GM19238 (cell line): ENCODE results near the gene OR6J1.
"Not testable (repeated sequence)": the region's sequence is repeated elsewhere in the genome, so short reads cannot be mapped to it uniquely, and the experiment has no call there.

Source experiments
- DNase-seq: peaks from one replicate; pipeline ENCODE4 v3.0.0; 2011; ENCODE audit warnings: low spot score; ENCODE audit not compliant: insufficient read length

Gene OR6J1

DNA sequence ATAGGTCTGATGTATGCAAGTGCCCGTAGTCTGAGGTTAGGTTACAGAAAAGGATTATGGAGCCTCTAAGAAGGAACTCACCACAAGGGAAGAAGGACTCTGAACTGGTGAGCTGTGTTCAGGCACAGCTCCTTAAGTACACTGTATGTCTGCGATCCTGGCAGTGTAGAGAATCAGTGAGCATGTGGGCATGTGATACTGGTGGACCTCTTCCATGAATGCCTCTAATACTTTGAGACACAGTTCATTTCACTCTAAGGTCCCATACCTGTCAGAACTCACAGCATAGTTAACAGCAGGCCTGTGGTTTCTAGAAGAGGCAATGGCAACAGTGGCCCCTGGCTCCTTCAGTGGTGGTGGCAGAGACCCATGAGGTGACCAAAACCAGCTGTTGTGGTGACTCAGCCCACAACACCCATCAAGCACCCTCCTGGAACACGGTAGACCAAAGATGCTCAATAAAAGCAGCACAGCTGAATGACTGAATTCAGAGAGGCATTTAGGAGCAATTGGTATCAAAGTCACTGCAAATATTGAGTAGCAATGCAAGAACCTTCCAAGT is 6.9 kb upstream of the OR6J1 start:
- no peak for DNase-seq

- no peak for DNase-seq
Measured at GRCh38 chr14:22650046-22650739, 6.0 kb upstream of the OR6J1 start.

GRCh38 chr14:22648506-22648905 is 4.4 kb upstream of the OR6J1 start:
- DNase-seq, result no peak

DNA sequence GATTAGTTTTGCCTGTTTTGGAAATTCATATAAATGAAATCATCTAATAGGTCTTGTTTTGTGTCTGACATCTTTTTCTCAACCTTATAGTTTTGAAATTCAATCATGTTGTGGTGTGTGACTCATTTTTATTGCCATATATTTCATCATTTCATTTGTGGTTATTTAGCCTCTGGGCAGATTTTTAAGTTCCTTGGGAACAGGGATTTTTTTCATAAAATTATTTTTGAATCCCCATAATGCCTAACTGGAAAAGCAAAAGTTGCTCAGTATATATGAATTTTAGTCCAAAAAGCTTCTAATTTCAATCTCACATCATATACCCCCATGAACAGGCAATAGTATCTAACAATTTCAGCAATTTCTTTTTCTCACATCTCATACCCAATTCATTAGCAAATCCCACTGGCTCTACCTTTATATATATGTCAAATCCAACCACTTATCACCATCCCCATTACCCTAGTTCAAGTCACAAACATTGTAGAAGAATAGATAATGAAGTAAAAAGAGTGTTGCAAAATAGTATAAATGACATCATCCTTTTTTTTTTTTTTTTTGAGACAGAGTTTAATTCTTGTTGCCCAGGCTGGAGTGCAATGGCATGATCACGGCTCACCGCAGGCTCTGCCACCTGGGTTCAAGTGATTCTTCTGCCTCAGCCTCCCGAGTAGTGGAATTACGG is 2.6 kb upstream of the OR6J1 start:
- no peak for DNase-seq

DNA sequence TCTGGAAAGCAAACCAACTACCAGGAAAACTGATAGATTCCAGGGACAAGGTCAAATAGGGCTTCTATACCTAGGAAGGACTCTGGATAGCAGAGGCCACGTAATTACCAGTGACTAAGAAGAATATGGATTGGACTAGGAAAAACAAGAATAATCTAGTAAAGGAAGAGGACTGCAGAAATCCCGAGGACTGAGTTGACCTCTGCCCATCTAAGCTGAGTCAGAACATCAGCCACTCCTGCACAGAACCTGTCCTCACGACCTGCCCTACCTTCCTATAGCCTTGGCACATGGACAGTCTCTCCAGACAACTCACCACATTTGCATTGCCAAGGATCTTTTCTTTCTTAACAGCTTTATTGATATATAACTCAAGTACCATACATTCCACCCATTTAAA is 2.3 kb downstream of the OR6J1 start:
- no peak for DNase-seq

GRCh38 chr14:22640192-22640591 is 4.0 kb downstream of the OR6J1 start:
- no peak for DNase-seq

DNA sequence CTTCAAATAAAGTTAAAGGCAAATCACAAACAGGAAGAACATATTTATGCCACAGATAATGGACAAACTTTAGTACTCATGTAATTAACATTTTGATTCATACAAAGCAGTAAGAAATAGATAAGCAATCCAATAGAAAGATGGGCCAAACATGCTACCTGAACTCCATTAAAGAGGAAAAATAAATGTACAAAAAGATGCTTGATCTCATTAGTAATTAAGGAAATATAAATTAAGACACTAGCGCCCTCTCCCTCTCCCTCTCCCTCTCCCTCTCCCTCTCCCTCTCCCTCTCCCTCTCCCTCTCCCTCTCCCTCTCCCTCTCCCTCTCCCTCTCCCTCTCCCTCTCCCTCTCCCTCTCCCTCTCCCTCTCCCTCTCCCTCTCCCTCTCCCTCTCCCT is 8.2 kb downstream of the OR6J1 start:
- DNase-seq, result not testable (repeated sequence)

DNA sequence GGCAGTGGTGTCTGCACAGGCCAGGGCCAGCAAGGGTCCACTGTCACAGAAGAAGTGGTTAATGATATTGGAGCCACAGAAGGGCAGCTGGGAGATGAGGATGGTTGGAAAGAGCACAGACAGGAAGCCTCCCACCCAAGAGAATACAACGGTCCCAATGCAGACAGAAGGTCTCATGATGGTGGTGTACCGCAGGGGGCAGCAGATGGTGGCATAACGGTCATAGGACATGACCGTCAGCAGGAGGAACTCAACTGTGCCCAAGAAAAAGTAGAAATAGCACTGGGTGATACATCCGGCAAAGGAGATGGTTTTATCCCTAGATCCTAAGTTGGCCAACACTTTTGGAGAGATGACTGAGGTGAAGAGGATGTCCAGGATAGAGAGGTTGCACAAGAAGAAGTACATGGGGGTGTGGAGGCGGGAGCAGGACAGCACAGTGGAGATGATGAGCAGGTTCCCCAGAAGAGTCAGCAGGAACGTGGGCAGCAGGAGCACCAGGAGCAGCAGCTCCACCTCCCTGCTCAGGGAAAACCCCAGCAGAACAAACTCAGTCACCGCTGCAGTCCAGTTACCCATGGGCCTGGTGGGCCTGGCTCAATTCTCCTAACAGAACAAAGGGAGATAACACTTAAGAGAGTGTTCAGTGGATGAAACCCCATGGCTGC is 9.8 kb downstream of the OR6J1 start:
- no peak for DNase-seq

DNA sequence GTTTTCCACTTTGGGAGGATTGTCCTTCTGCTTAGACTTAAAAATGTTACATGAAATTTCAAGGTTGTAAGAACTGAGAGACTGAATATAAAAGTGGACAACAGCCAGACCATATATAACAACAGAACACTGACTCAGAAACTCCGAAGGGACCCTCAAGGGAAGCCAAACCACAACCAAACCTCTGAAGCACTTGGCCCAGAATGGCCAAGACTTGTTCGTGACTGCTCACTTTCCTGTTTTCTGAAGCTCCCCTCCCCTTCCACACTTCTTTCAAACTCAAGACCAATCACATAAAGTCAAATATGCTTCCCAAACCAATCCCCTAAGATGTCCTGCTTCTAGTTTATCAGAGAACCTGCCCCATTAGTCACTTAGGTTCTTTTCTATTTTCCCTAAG is 13.7 kb downstream of the OR6J1 start:
- no peak for DNase-seq

- DNase-seq, result no peak
Measured at GRCh38 chr14:22630066-22630465, 14.1 kb downstream of the OR6J1 start.

DNA sequence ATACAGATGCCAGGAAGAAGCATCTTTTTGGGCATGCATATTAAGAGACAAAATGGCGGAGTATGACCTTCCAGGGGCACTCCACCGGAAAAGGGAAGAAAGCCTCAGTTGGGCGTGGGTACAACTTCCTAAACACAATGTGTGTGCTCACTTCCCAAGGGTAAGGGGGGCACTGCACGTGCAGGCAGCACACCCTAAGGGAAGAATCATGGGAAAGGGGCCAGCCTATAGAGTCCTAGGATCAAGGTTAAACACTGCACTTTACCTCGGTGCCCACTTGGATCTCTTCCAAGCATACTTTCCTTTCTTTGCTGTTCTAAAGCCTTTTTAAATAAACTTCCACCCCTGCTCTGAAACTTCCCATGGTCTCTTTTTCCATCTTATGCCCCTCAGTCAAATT is 14.8 kb downstream of the OR6J1 start:
- DNase-seq, result no peak

DNA sequence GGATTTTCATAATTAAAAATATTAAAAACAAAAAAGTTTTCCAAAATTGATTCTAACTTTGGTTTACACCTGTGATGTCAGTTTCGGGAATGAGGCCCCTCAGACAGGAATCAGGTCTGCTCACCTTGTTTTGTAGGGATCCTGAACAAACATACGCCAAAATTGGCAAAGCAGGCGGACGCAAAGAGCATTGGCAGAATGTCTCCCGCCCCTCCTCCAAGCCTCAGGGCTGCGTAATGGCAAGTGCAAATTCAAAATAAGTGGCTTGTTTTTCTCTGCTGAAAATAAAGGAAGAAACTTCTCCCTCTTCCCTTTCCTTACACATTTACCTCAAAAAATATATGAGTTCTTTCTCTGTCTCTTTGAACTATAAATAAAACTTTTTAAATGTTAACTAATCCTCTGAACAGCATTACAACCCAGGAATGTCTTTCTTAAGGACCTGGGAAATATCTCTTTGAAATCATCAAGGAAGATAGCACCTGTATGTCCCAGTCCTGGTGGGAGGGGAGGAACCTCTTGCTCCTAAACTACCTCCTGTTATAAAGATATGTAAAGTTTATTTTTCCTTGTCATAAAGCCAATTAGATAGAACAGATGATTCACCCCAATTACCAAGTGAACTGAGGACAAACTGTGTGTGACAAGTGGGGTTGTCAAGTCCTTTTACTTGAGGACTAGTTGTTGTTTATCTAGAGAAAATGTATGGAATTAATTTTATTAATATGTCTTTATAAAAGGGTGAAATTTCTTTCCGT is 16.5 kb downstream of the OR6J1 start:
- no peak for DNase-seq

- no peak for DNase-seq
Measured at GRCh38 chr14:22626590-22626989, 17.6 kb downstream of the OR6J1 start.

DNA sequence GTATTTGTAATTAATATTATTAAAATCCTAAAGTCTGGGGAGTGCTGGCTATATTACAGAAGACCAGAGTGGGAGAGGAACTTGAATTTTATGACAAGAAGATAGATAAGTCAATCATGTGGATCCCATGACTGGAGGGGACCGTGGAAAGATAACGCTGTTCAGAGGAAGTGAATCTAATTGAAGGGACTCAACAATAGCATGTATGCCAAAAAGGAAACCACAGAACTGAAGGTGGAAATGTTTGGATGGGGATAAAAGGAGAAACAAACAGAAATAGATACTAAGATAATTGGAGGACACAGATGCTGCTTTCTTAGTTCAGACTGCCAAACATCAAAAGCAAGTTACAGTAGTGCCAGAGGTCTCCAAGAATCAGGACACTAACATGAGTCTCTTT is 21.1 kb downstream of the OR6J1 start:
- DNase-seq, result no peak

DNA sequence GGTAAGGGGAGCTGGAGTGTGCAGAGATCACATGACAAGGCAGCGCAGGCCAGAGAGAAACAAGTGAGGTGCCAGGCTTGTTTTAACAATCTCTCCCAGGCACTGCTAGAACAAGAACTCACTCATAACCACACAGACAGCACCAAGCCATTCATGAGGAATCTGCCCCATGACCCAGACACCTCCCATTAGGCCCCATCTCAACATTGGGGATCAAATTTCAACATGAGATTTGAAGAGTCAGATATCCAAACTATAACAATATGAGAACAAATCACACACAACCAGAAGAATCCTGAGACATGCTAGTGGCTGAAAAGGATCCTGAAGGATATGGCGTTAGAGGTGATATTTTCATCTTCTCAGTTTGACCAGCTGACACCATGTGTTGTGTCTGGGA is 21.9 kb downstream of the OR6J1 start:
- DNase-seq, result no peak

DNA sequence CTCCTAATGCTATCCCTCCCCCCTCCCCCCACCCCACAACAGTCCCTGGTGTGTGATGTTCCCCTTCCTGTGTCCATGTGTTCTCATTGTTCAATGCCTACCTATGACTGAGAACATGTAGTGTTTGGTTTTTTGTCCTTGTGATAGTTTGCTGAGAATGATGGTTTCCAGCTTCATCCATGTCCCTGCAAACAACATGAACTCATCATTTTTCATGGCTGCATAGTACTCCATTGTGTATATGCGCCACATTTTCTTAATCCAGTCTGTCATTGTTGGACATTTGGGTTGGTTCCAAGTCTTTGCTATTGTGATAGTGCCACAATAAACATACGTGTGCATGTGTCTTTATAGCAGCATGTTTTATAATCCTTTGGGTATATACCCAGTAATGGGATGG is 28.4 kb downstream of the OR6J1 start:
- DNase-seq, result not testable (repeated sequence)

DNA sequence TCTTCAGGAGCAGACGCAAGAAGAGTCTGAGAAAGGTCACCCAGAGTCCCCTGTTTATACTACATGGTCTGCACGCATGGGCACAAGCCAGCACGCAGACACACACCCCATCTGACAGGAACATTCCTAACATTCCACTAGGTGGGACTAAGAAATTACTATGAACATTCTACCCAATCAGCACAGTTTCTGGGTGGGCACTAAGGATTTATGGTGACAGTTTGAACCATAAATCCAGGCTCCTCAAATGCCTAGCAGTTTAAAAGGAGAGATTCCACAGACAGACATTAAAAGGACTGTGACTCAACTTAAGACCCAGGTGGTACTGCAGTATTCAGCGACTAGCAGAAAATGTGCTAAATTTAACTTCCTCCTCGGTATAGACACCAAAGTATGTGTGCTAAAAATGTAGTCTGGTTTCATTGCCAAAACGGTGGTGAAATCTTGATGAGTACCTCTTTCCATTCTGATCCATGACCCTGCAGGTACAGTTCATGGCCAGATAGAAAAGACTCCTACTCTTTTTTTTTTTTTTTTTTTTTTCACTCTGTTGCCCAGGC is 29.8 kb downstream of the OR6J1 start:
- no peak for DNase-seq

GRCh38 chr14:22613736-22614239 is 30.4 kb downstream of the OR6J1 start:
- no peak for DNase-seq

DNA sequence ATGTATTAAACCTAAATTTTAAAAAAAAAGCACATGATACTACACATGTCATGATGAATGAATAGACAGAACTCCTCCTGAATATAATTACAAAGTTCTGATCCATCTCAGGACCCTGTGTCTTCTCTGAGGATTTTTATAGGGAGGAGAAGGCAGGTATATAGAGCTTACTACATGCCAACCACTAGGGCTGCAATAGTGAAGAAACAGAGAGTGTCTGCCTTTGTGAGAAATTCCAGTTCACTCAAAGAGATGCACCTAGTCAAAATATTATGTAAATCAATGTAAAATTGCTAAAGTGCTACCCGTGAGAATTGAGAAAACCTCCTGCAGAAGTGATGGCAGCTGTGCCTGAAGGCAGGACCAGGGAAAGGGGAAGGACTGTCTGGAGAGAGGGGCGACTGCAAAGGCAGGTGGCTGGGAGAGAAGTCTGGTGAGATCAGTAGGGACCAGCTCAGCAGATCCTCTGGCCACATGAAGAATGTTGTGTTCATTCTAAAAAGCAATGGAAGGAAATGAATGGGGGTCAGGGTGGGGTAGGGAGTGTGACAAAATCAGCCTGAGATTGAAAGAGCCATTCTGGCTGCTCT is 31.0 kb downstream of the OR6J1 start:
- no peak for DNase-seq

- no peak for DNase-seq
Measured at GRCh38 chr14:22610931-22611330, 33.2 kb downstream of the OR6J1 start.

- no peak for DNase-seq
Measured at GRCh38 chr14:22607291-22607690, 36.9 kb downstream of the OR6J1 start.
